ENCODE data around the gene SULT1E1.

The SULT1E1 gene

GRCh38 chr4:69835766-69836165 lies 24.2 kb downstream of the SULT1E1 start:
- TF ChIP-seq, protein P1, sequence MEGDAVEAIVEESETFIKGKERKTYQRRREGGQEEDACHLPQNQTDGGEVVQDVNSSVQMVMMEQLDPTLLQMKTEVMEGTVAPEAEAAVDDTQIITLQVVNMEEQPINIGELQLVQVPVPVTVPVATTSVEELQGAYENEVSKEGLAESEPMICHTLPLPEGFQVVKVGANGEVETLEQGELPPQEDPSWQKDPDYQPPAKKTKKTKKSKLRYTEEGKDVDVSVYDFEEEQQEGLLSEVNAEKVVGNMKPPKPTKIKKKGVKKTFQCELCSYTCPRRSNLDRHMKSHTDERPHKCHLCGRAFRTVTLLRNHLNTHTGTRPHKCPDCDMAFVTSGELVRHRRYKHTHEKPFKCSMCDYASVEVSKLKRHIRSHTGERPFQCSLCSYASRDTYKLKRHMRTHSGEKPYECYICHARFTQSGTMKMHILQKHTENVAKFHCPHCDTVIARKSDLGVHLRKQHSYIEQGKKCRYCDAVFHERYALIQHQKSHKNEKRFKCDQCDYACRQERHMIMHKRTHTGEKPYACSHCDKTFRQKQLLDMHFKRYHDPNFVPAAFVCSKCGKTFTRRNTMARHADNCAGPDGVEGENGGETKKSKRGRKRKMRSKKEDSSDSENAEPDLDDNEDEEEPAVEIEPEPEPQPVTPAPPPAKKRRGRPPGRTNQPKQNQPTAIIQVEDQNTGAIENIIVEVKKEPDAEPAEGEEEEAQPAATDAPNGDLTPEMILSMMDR (conservative IDR thresholded peaks at IDR 0.05; ENCODE audit: control insufficient read depth, insufficient read depth, low read depth, low read length): no peak
- no peak overlapping the region for H3K4me3 ChIP-seq (ENCODE audit: control insufficient read depth, low read depth, low read length)
- DNase-seq (ENCODE audit: low read depth): no peak

DNA sequence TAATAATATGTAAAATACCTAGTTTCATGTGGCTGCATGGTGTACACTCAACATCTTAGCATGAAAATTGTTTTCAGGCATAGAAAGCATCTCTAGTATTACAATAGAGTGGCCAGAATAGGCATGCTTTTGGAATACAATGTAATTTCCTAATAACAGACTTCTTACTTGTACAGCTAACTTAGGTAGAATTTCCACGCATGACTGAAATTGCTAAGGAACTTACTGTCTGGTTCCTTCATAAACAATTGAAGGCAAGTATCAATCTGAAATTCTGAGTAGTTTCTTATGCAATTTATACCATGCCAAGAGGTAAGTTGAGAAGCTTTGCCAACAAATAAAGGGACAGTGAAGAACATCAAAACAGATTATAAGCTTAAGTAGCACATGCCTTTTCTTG lies 26.7 kb downstream of the SULT1E1 start:
- TF ChIP-seq, protein P1 (conservative IDR thresholded peaks at IDR 0.05; ENCODE audit: control insufficient read depth, insufficient read depth, low read depth, low read length): no peak
- no peak overlapping the region for H3K4me3 ChIP-seq (ENCODE audit: control insufficient read depth, low read depth, low read length)
- DNase-seq (ENCODE audit: low read depth): no peak

DNA sequence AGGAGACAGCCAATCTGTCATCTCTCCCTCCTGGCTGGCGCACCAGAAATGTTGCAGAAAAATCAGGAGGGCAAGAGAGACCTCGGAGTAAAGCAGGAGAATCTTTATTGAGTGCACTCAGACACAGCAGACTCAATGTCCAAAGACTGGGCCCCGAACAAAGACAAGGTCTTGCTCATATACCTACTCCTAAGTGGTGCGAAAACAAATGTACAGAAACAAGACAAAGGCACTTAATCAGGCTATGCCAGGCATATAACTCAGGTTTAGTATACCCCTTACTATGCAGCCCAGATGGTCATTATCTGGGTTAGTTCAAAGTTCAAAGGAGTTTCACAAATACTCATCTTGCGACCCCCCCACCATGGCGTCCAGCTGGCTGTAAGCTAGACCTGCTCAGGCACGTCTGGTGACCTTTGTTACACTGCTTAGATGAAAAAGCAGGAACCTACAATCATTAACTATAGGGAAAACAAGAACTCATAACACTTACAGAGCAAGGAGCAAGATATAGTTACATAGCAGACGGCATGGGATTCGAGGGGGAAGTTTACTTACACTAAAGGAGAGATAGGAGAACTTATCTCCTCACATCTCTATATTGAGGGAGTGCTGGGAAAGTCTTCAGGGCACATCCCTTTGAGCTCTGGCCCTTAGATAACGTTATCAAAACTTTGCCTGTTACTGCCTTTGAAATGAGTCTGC lies 27.5 kb downstream of the SULT1E1 start:
- DNase-seq (ENCODE audit: low read depth): no peak
- TF ChIP-seq, protein P1 (conservative IDR thresholded peaks at IDR 0.05; ENCODE audit: control insufficient read depth, insufficient read depth, low read depth, low read length): no peak
- no peak overlapping the region for H3K4me3 ChIP-seq (ENCODE audit: control insufficient read depth, low read depth, low read length)

- no peak for DNase-seq (ENCODE audit: low read depth)
- TF ChIP-seq, protein P1 (conservative IDR thresholded peaks at IDR 0.05; ENCODE audit: control insufficient read depth, insufficient read depth, low read depth, low read length): no peak
- H3K4me3 ChIP-seq (ENCODE audit: control insufficient read depth, low read depth, low read length): no peak overlapping the region
Measured at GRCh38 chr4:69831646-69832325, 28.2 kb downstream of the SULT1E1 start.

DNA sequence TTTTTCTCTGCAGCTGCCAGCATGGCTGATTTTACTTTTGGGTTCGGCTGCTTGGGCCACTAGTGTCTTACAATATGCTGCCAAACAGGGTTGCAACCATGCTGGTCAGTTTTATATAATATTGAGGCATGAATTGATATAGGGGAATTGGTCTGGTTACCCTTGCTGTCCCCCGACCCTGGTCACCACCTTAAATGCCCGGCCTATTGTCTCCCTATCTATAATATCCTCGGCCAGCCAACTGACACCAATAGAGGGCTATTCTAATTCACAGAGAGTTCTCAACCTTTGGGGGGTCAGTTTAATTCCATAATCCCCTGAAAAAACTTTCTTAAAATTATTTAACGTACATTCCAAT lies 28.7 kb downstream of the SULT1E1 start:
- DNase-seq (ENCODE audit: low read depth): no peak
- H3K4me3 ChIP-seq (ENCODE audit: control insufficient read depth, low read depth, low read length): no peak overlapping the region
- TF ChIP-seq, protein P1 (conservative IDR thresholded peaks at IDR 0.05; ENCODE audit: control insufficient read depth, insufficient read depth, low read depth, low read length): no peak

DNA sequence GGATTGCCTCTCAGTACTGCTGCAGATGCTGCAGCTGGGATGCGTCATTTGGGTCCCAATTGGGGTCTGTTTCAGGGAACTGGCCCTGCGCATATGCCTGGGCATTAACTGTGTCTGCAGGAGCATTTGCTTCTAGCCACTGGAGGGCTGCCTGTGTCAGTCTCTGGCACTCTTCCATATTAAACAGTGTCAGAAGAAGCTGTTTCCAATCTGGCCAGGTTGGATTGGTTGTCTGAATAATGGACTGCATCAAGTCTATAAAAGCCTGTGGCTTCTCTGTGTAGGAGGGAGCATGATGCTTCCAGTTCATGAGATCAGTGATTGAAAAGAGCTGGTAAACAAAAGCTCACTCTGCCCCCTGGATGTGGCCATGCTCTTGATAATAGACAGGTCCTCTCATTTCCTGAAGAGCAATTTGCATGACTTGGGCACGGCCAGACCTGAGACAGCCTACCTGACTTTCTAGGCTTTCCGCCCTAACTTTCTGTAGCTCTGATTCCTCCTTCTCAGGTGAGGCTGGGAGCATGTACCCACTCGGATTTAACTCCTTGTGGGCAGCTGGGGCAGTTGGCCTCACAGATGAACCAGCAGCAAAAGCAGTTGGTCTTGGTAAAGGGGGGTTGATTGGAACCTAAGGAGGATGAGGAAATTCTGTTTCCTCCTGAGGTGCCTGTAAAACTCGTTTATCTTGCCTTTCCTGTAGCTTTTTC lies 29.2 kb downstream of the SULT1E1 start:
- H3K4me3 ChIP-seq (ENCODE audit: control insufficient read depth, low read depth, low read length): no peak overlapping the region
- TF ChIP-seq, protein P1 (conservative IDR thresholded peaks at IDR 0.05; ENCODE audit: control insufficient read depth, insufficient read depth, low read depth, low read length): peak; percentile 21
- peak; percentile 84 for DNase-seq (ENCODE audit: low read depth)
